Measurements from ENCODE around the gene AFDN.

DNA sequence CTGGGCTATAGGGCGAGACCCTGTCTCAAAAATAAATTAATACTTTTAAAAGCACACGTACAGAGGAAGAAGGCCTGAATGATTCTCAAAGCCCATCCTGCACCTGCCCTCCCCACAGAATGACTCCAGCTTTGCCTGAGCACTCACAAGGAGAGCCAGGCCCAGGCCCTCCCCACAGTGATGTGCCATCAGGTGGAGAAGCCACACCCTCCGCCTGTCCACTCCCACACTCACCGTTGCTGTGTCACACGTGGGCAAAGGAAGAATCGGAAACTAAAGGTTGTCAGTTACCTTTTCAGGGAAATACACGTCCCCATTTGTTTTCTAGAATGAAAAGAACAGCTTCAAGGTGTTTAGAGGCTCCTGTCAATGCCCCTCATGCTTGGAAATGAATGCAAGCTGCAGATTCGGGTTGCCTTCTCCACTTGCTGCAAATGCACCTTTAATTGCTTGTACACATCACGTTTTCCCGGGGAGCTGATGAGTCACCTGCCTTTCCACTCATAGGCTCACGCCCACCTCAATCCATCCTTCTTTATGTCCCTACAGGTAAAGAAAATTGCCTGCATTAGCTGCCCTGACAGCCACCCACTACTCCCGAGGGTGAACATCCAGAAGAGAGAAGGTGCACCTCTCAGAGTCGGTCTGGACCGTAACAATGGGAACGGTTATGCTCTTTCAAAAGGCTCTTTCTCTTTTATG, 45.5 kb upstream of the AFDN start:
- TF ChIP-seq, protein P1, sequence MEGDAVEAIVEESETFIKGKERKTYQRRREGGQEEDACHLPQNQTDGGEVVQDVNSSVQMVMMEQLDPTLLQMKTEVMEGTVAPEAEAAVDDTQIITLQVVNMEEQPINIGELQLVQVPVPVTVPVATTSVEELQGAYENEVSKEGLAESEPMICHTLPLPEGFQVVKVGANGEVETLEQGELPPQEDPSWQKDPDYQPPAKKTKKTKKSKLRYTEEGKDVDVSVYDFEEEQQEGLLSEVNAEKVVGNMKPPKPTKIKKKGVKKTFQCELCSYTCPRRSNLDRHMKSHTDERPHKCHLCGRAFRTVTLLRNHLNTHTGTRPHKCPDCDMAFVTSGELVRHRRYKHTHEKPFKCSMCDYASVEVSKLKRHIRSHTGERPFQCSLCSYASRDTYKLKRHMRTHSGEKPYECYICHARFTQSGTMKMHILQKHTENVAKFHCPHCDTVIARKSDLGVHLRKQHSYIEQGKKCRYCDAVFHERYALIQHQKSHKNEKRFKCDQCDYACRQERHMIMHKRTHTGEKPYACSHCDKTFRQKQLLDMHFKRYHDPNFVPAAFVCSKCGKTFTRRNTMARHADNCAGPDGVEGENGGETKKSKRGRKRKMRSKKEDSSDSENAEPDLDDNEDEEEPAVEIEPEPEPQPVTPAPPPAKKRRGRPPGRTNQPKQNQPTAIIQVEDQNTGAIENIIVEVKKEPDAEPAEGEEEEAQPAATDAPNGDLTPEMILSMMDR (IDR thresholded peaks at IDR 0.05; ENCODE audit: insufficient read depth, low read depth, low read length), result no peak
- TF ChIP-seq EZH2 (IDR thresholded peaks at IDR 0.05; ENCODE audit: insufficient read depth, low read length), result no peak

Measured in astrocyte (in vitro differentiated cells and primary cell).